HepG2 (cell line): Measurements from ENCODE around the gene SLC1A2. TPM values are rescaled to one million over a fixed set of nuclear protein-coding genes. Genes with fewer than 3 reads are reported as not detected.

ENCODE experiments used
- BRD4 ChIP-seq: sonication (generic); formaldehyde crosslinking; IDR thresholded peaks from 2 replicates; pipeline ENCODE4 v1.4.0; 2020; ENCODE audit warnings: missing genetic modification reagents
- GATAD1 ChIP-seq: IDR thresholded peaks from 2 replicates; pipeline ENCODE4 v1.6.1; 2016; ENCODE audit warnings: missing genetic modification reagents, missing compliant biosample characterization
- GATAD2A ChIP-seq: IDR thresholded peaks from 2 replicates; pipeline ENCODE4 v1.6.1; 2016
- HHEX ChIP-seq: IDR thresholded peaks from 2 replicates; pipeline ENCODE4 v1.6.1; 2016; ENCODE audit warnings: control low read depth
- KDM4B ChIP-seq: sonication (generic); formaldehyde crosslinking; IDR thresholded peaks from 2 replicates; pipeline ENCODE4 v1.4.0; 2020; ENCODE audit warnings: missing genetic modification reagents
- KLF11 ChIP-seq: IDR thresholded peaks from 2 replicates; pipeline ENCODE4 v1.6.1; 2016; ENCODE audit warnings: missing compliant biosample characterization
- MXD4 ChIP-seq: IDR thresholded peaks from 2 replicates; pipeline ENCODE4 v1.6.1; 2016; ENCODE audit warnings: mild to moderate bottlenecking, missing biosample characterization, missing genetic modification reagents
- RXRB ChIP-seq: IDR thresholded peaks from 2 replicates; pipeline ENCODE4 v1.6.1; 2016; ENCODE audit warnings: borderline replicate concordance, missing genetic modification reagents, missing compliant biosample characterization
- SAP130 ChIP-seq: IDR thresholded peaks from 2 replicates; pipeline ENCODE4 v1.6.1; 2016; ENCODE audit warnings: low read depth
- SP140L ChIP-seq: sonication (generic); formaldehyde crosslinking; IDR thresholded peaks from 2 replicates; pipeline ENCODE4 v1.4.0; 2020; ENCODE audit warnings: missing genetic modification reagents, borderline replicate concordance
- SSRP1 ChIP-seq: IDR thresholded peaks from 2 replicates; pipeline ENCODE4 v1.6.1; 2016; ENCODE audit warnings: control low read depth
- TAF15 ChIP-seq: fragments of 200-400 bp; formaldehyde crosslinking; IDR thresholded peaks from one replicate; pipeline ENCODE4 v1.6.1; 2018; ENCODE audit warnings: mild to moderate bottlenecking, low read depth, low read length; ENCODE audit not compliant: poor library complexity, severe bottlenecking
- TBL1XR1 ChIP-seq: fragments of 150-350 bp; IDR thresholded peaks from 2 replicates; pipeline ENCODE4 v1.6.1; 2014; ENCODE audit warnings: borderline replicate concordance, low read length; ENCODE audit not compliant: partially characterized antibody
- TIGD3 ChIP-seq: sonication (generic); formaldehyde crosslinking; IDR thresholded peaks from 2 replicates; pipeline ENCODE4 v1.5.1; 2020; ENCODE audit warnings: mild to moderate bottlenecking, missing genetic modification reagents, borderline replicate concordance
- ZBTB1 ChIP-seq: sonication (generic); formaldehyde crosslinking; IDR thresholded peaks from 2 replicates; pipeline ENCODE4 v1.4.0; 2020; ENCODE audit warnings: missing genetic modification reagents, borderline replicate concordance
- ZBTB46 ChIP-seq: sonication (generic); formaldehyde crosslinking; IDR thresholded peaks from 2 replicates; pipeline ENCODE4 v1.4.0; 2020; ENCODE audit warnings: mild to moderate bottlenecking, missing genetic modification reagents, borderline replicate concordance
- ZFAT ChIP-seq: sonication (generic); formaldehyde crosslinking; conservative IDR thresholded peaks from 2 replicates; pipeline ENCODE4 v1.8.1; 2023; ENCODE audit warnings: missing genetic modification reagents, inconsistent platforms
- ZFP82 ChIP-seq: sonication (generic); formaldehyde crosslinking; IDR thresholded peaks from 2 replicates; pipeline ENCODE4 v1.5.1; 2020; ENCODE audit warnings: mild to moderate bottlenecking, missing genetic modification reagents, borderline replicate concordance
- ZKSCAN1 ChIP-seq: fragments of 150-350 bp; IDR thresholded peaks from 2 replicates; pipeline ENCODE4 v1.6.1; 2014; ENCODE audit warnings: low read length
- ZMYM3 ChIP-seq: sonication (generic); formaldehyde crosslinking; IDR thresholded peaks from 2 replicates; pipeline ENCODE4 v1.5.1; 2020; ENCODE audit warnings: mild to moderate bottlenecking, missing genetic modification reagents
- ZNF264 ChIP-seq: sonication (generic); formaldehyde crosslinking; IDR thresholded peaks from 2 replicates; pipeline ENCODE4 v1.4.0; 2020; ENCODE audit warnings: missing genetic modification reagents
- ZNF280B ChIP-seq: sonication (generic); formaldehyde crosslinking; IDR thresholded peaks from 2 replicates; pipeline ENCODE4 v1.5.0; 2020; ENCODE audit warnings: missing genetic modification reagents, mild to moderate bottlenecking, borderline replicate concordance
- ZNF317 ChIP-seq: sonication (generic); formaldehyde crosslinking; IDR thresholded peaks from 2 replicates; pipeline ENCODE4 v1.5.0; 2020; ENCODE audit warnings: mild to moderate bottlenecking, missing genetic modification reagents
- ZNF383 ChIP-seq: sonication (generic); formaldehyde crosslinking; IDR thresholded peaks from 2 replicates; pipeline ENCODE4 v1.4.0; 2020; ENCODE audit warnings: missing genetic modification reagents, mild to moderate bottlenecking, borderline replicate concordance
- ZNF503 ChIP-seq: sonication (generic); formaldehyde crosslinking; IDR thresholded peaks from 2 replicates; pipeline ENCODE4 v1.4.0; 2020; ENCODE audit warnings: missing genetic modification reagents
- ZNF766 ChIP-seq: sonication (generic); formaldehyde crosslinking; IDR thresholded peaks from 2 replicates; pipeline ENCODE4 v1.5.0; 2020; ENCODE audit warnings: missing genetic modification reagents, borderline replicate concordance
- polyA plus RNA-seq, 8 experiments: library from polyadenylated mRNA; depleted of rRNA in 3 of 8; stranded (reverse) in 7 of 8; unstranded in 1 of 8; fragments of >200 nt; fragmentation: Illumina TruSeq in 4 of 8; extraction: Trizol in 4 of 8; gene quantifications; 2 replicates each; pipeline versions ENCODE4 v1.2.1 to v1.2.3, GENCODE V29; 2011 to 2016; ENCODE audit warnings: low read depth in 4 of 8, missing spikeins in 1 of 8, mixed read lengths in 1 of 8; ENCODE audit not compliant: insufficient read depth in 1 of 8
- total RNA-seq, 5 experiments: library from RNA; depleted of rRNA; stranded (reverse); fragments of >200 nt; fragmentation: Illumina TruSeq; extraction: Trizol; gene quantifications; 2 replicates each; pipeline ENCODE4 v1.2.3, GENCODE V29; 2016; ENCODE audit warnings: low read depth in 1 of 5

SLC1A2 gene
- total and polyA plus RNA-seq, 2 of the 13 experiments (the other 11 are each of a cell fraction or from before 2014, with no cell fraction given) = 23.2 to 43.2 TPM

GRCh38 chr11:35337136-35337913, 82.0 kb downstream of the SLC1A2 start (continued):
- TF ChIP-seq TIGD3 (no peak), ZBTB46 (no peak), ZNF503 (CRISPR knock-in tag) (no peak), RXRB (CRISPR knock-in tag) (peak; percentile 40; the same call in 1 of the 2 replicates), GATAD2A (CRISPR knock-in tag) (peak; percentile 56), ZNF264 (CRISPR knock-in tag) (no peak), GATAD1 (CRISPR knock-in tag) (0 out of 2 replicates have a peak, but pooled peaks have one; percentile 24), TAF15 (no peak), TBL1XR1 (peak; percentile 7), ZNF383 (no peak), ZNF766 (no peak), ZNF280B (CRISPR knock-in tag) (no peak), BRD4 (CRISPR knock-in tag) (no peak), ZBTB1 (CRISPR knock-in tag) (no peak), ZFP82 (CRISPR knock-in tag) (no peak), SP140L (no peak), MXD4 (no peak), KDM4B (CRISPR knock-in tag) (no peak), SSRP1 (no peak), HHEX (CRISPR knock-in tag) (no peak), ZKSCAN1 (no peak), ZNF317 (peak; percentile 72; the same call in 1 of the 2 replicates), KLF11 (no peak), ZFAT (CRISPR knock-in tag) (no peak), SAP130 (CRISPR knock-in tag) (peak; percentile 78), ZMYM3 (CRISPR knock-in tag) (no peak)
